Endodermal cell (in vitro differentiated cells): ENCODE results near the gene ABHD5. TPM values are rescaled to one million over a fixed set of nuclear protein-coding genes. Genes with fewer than 3 reads are reported as not detected.

Experiments
- DNase-seq: peaks from one replicate; pipeline ENCODE4 v3.0.0-alpha.2; 2017
- H3K27ac ChIP-seq: 2 replicates; pipeline ENCODE4 v1.5.1; 2013; ENCODE audit warnings: mild to moderate bottlenecking, low read depth, low read length, moderate library complexity
- H3K27me3 ChIP-seq: 2 replicates; pipeline ENCODE4 v1.6.1; 2013; ENCODE audit warnings: mild to moderate bottlenecking, low read length, moderate library complexity; ENCODE audit not compliant: insufficient read depth, control insufficient read depth, poor library complexity, severe bottlenecking
- H3K36me3 ChIP-seq: 2 replicates; pipeline ENCODE4 v1.7.0; 2013; ENCODE audit warnings: mild to moderate bottlenecking, low read length, moderate library complexity; ENCODE audit not compliant: control insufficient read depth, insufficient read depth
- H3K4me1 ChIP-seq: one replicate; pipeline ENCODE4 v1.7.0; 2013; ENCODE audit warnings: low read length; ENCODE audit not compliant: control insufficient read depth, insufficient read depth
- H3K4me3 ChIP-seq: 2 replicates; pipeline ENCODE4 v1.5.1; 2013; ENCODE audit warnings: mild to moderate bottlenecking, low read length, moderate library complexity
- H3K9ac ChIP-seq: 2 replicates; pipeline ENCODE4 v1.6.1; 2013; ENCODE audit warnings: mild to moderate bottlenecking, low read length, moderate library complexity; ENCODE audit not compliant: poor library complexity, severe bottlenecking; ENCODE audit errors: extremely low read depth
- H3K9me3 ChIP-seq: 2 replicates; pipeline ENCODE4 v1.6.1; 2013; ENCODE audit warnings: mild to moderate bottlenecking, low read length, moderate library complexity; ENCODE audit not compliant: control insufficient read depth
- H3K27ac Mint-ChIP-seq: 2 replicates; pipeline ENCODE4 v1.8.0; 2020; ENCODE audit warnings: mixed read lengths
- H3K27me3 Mint-ChIP-seq: 2 replicates; pipeline ENCODE4 v1.8.0; 2021; ENCODE audit warnings: mild to moderate bottlenecking, mixed read lengths; ENCODE audit not compliant: insufficient read depth
- H3K36me3 Mint-ChIP-seq: 2 replicates; pipeline ENCODE4 v1.8.0; 2020; ENCODE audit warnings: low read depth, mixed read lengths
- H3K4me1 Mint-ChIP-seq: 2 replicates; pipeline ENCODE4 v1.8.0; 2020; ENCODE audit warnings: mixed read lengths
- H3K4me3 Mint-ChIP-seq: 2 replicates; pipeline ENCODE4 v1.8.0; 2020; ENCODE audit warnings: mild to moderate bottlenecking, moderate library complexity, mixed read lengths
- H3K9me3 Mint-ChIP-seq: 2 replicates; pipeline ENCODE4 v1.8.0; 2020; ENCODE audit warnings: mild to moderate bottlenecking, mixed read lengths
- CTCF ChIP-seq: fragments of 200-600 bp; sonication (generic); conservative IDR thresholded peaks from 2 replicates; pipeline ENCODE4 v1.5.0; 2021; ENCODE audit warnings: antibody characterized with exemption, mild to moderate bottlenecking
- WGBS, 2 experiments: methylation state at CpG; one replicate each; pipeline versions ENCODE4 v1.1.5 to v1.1.7; 2013; ENCODE audit warnings: missing lambda C conversion rate in 2 of 2, mixed read lengths in 1 of 2; ENCODE audit not compliant: insufficient coverage in 1 of 2, insufficient read length in 1 of 2; 5-methylcytosine and 5-hydroxymethylcytosine counted together
- total RNA-seq, 2 donors: library from RNA; stranded (reverse); fragmentation: NEBNext Ultra II Directional in 1 of 2; extraction: Animal tissue kit (Norgen Biotek cat#: 25700) in 1 of 2; gene quantifications; 2 replicates in 1 of 2; 3 replicates in 1 of 2; pipeline ENCODE4 v1.2.1, GENCODE V29; 2021

Gene ABHD5
- total RNA-seq, 2 donors from 2014 or later: 20.5 to 24.1 TPM

- H3K9me3 ChIP-seq: no peaks in the 10 kb centered on the region
- H3K9ac ChIP-seq: no peak overlapping the region
- H3K27ac ChIP-seq: no peak overlapping the region
- H3K27ac Mint-ChIP-seq: no peak overlapping the region
- peak overlapping the region; percentile 85 for H3K4me3 Mint-ChIP-seq
- no peaks in the 10 kb centered on the region for H3K36me3 ChIP-seq
- no peak for TF ChIP-seq CTCF
- H3K9me3 Mint-ChIP-seq: peaks cover under 1% of the 10 kb centered on the region
- 70 to 86% methylated on average over 1 to 2 of the region's 2 CpGs for WGBS, 2 experiments
- DNase-seq: no peak
- peaks cover 31% of the 10 kb centered on the region for H3K4me1 Mint-ChIP-seq
- H3K36me3 Mint-ChIP-seq: peaks cover 10% of the 10 kb centered on the region
- H3K27me3 Mint-ChIP-seq: peaks cover 2% of the 10 kb centered on the region
- H3K27me3 ChIP-seq: no peaks in the 10 kb centered on the region
- peak overlapping the region; percentile 87 for H3K4me3 ChIP-seq
- peaks cover 11% of the 10 kb centered on the region for H3K4me1 ChIP-seq
Observed at GRCh38 chr3:43689166-43689565, 1.6 kb upstream of the ABHD5 start.

GRCh38 chr3:43689766-43690399 lies 855 bp upstream of the ABHD5 start:
- peak overlapping the region; percentile 97 for H3K27ac Mint-ChIP-seq
- TF ChIP-seq CTCF: no peak
- Histone ChIP-seq H3K27me3 (no peaks in the 10 kb centered on the region), H3K4me1 (peaks cover 15% of the 10 kb centered on the region), H3K27ac (no peak overlapping the region), H3K36me3 (no peaks in the 10 kb centered on the region), H3K9ac (peak overlapping the region; percentile 39), H3K9me3 (no peaks in the 10 kb centered on the region), H3K4me3 (peak overlapping the region; percentile 87)
- H3K4me1 Mint-ChIP-seq: peaks cover 35% of the 10 kb centered on the region
- DNase-seq: no peak
- H3K4me3 Mint-ChIP-seq: peak overlapping the region; percentile 85
- no peaks in the 10 kb centered on the region for H3K9me3 Mint-ChIP-seq
- 39 to 43% methylated on average over 17 to 26 of the region's 26 CpGs for WGBS, 2 experiments
- H3K27me3 Mint-ChIP-seq: peaks cover 2% of the 10 kb centered on the region
- H3K36me3 Mint-ChIP-seq: peaks cover 10% of the 10 kb centered on the region

GRCh38 chr3:43691120-43691995 lies 620 bp downstream of the ABHD5 start:
- peak; percentile 13 for TF ChIP-seq CTCF
- H3K9me3 ChIP-seq: no peaks in the 10 kb centered on the region
- peak overlapping the region; percentile 87 for H3K4me3 ChIP-seq
- 0 to 2% methylated on average over 34 to 72 of the region's 72 CpGs for WGBS, 2 experiments
- H3K27me3 ChIP-seq: no peaks in the 10 kb centered on the region
- no peaks in the 10 kb centered on the region for H3K36me3 ChIP-seq
- H3K27me3 Mint-ChIP-seq: peaks cover 2% of the 10 kb centered on the region
- H3K9ac ChIP-seq: peak overlapping the region; percentile 51
- peaks cover 15% of the 10 kb centered on the region for H3K4me1 ChIP-seq
- H3K36me3 Mint-ChIP-seq: peaks cover 10% of the 10 kb centered on the region
- peaks cover 41% of the 10 kb centered on the region for H3K4me1 Mint-ChIP-seq
- H3K4me3 Mint-ChIP-seq: peak overlapping the region; percentile 85
- H3K27ac Mint-ChIP-seq: peak overlapping the region; percentile 67
- peak; percentile 92 for DNase-seq
- H3K27ac ChIP-seq: no peak overlapping the region
- H3K9me3 Mint-ChIP-seq: no peaks in the 10 kb centered on the region
